ENCODE results near the gene KMT2E. TPM values are rescaled to one million over a fixed set of nuclear protein-coding genes. Genes with fewer than 3 reads are reported as not detected.

KMT2E gene
- total and polyA plus RNA-seq, 2 donors (not counting 3 experiments of a cell fraction or from before 2014, with no cell fraction given): 19.0 to 74.8 TPM

- Histone ChIP-seq H3K36me3 (ENCODE audit: control insufficient read depth in 2 of 2, extremely low read depth in 1 of 2, insufficient read depth in 2 of 2, low read length in 2 of 2) (no peaks in the 10 kb centered on the region), H3K79me2 (ENCODE audit: control insufficient read depth, insufficient read depth, low read length) (no peaks in the 10 kb centered on the region), H3K9ac (replicated peaks; ENCODE audit: extremely low read depth, insufficient read depth, low read length) (no peak overlapping the region), H4K20me1 (replicated peaks; ENCODE audit: control insufficient read depth, extremely low read depth, insufficient read depth, low read length) (no peaks in the 10 kb centered on the region), H3K27me3 (ENCODE audit: control insufficient read depth in 2 of 2, insufficient read depth in 2 of 2, low read length in 2 of 2) (no peaks in the 10 kb centered on the region), H3K9me1 (replicated peaks; ENCODE audit: control insufficient read depth, extremely low read depth, insufficient read depth, low read length) (no peaks in the 10 kb centered on the region), H2AFZ (ENCODE audit: low read depth, low read length) (no peak overlapping the region), H3K4me3 (replicated peaks in 1 of 3; ENCODE audit: insufficient read depth in 1 of 3, low read depth in 1 of 3, low read length in 3 of 3) (no peak overlapping the region), H3K27ac (ENCODE audit: insufficient read depth, low read depth, low read length) (no peak overlapping the region), H3K4me1 (ENCODE audit: control insufficient read depth, extremely low read depth, insufficient read depth, low read length) (peaks cover 35% of the 10 kb centered on the region), H3K9me3 (replicated peaks; ENCODE audit: control insufficient read depth, insufficient read depth, low read length) (no peaks in the 10 kb centered on the region), H3K4me2 (ENCODE audit: insufficient read depth, low read length) (no peak overlapping the region)
- dilution Hi-C loops (cut with MboI; ENCODE audit: extremely low pct_ligation_motif_present, low sequenced_read_pairs): no loop called here
- TF ChIP-seq, protein P1, sequence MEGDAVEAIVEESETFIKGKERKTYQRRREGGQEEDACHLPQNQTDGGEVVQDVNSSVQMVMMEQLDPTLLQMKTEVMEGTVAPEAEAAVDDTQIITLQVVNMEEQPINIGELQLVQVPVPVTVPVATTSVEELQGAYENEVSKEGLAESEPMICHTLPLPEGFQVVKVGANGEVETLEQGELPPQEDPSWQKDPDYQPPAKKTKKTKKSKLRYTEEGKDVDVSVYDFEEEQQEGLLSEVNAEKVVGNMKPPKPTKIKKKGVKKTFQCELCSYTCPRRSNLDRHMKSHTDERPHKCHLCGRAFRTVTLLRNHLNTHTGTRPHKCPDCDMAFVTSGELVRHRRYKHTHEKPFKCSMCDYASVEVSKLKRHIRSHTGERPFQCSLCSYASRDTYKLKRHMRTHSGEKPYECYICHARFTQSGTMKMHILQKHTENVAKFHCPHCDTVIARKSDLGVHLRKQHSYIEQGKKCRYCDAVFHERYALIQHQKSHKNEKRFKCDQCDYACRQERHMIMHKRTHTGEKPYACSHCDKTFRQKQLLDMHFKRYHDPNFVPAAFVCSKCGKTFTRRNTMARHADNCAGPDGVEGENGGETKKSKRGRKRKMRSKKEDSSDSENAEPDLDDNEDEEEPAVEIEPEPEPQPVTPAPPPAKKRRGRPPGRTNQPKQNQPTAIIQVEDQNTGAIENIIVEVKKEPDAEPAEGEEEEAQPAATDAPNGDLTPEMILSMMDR (IDR thresholded peaks at IDR 0.05; ENCODE audit: extremely low read depth in 1 of 2, insufficient read depth in 1 of 2, low read depth in 1 of 2, low read length in 2 of 2): no peak
- TF ChIP-seq JUN (IDR thresholded peaks at IDR 0.05; ENCODE audit: borderline replicate concordance, insufficient read depth, insufficient read length, low read depth) (no peak), POLR2A (IDR thresholded peaks at IDR 0.05; ENCODE audit: low read depth, low read length) (no peak), MAX (IDR thresholded peaks at IDR 0.05; ENCODE audit: insufficient read depth, insufficient read length) (no peak), EZH2 (IDR thresholded peaks at IDR 0.05; ENCODE audit: borderline replicate concordance, low read depth, low read length, severe bottlenecking) (no peak), POLR2AphosphoS5 (IDR thresholded peaks at IDR 0.05; ENCODE audit: insufficient read depth, low read depth, low read length) (no peak), GATA2 (IDR thresholded peaks at IDR 0.05; ENCODE audit: insufficient read depth, insufficient read length, low read depth, low read length) (no peak), MYC (IDR thresholded peaks at IDR 0.05; ENCODE audit: low read depth, low read length) (no peak), FOS (IDR thresholded peaks at IDR 0.05; ENCODE audit: borderline replicate concordance, insufficient read depth, low read length) (no peak)
- FAIRE-seq (no peak), DNase-seq (ENCODE audit: low read depth, low spot score) (no peak)
- POLR2A ChIA-PET: no interaction called here
- CTCF ChIA-PET: interaction anchor here (11.5 kb wide), 1 partner anchor 13 kb away, joined by 113 read pairs; no protein-coding TSS in a partner anchor
- intact Hi-C loops (cut with micrococcal nuclease): no loop called here
- no TSS peak for BruUV-seq (replicated peaks)
These were observed 45.4 kb upstream of the KMT2E start for GRCh38 chr7:104968648-104969047.

All from endothelial cell of umbilical vein (primary cell).